ENCODE measurements around the gene CASP2. TPM values are rescaled to one million over a fixed set of nuclear protein-coding genes. Genes with fewer than 3 reads are reported as not detected.

CASP2 gene
- total and polyA plus RNA-seq, 2 of the 13 experiments (the other 11 are each of a cell fraction or from before 2014, with no cell fraction given): 10.2 to 13.7 TPM

DNA sequence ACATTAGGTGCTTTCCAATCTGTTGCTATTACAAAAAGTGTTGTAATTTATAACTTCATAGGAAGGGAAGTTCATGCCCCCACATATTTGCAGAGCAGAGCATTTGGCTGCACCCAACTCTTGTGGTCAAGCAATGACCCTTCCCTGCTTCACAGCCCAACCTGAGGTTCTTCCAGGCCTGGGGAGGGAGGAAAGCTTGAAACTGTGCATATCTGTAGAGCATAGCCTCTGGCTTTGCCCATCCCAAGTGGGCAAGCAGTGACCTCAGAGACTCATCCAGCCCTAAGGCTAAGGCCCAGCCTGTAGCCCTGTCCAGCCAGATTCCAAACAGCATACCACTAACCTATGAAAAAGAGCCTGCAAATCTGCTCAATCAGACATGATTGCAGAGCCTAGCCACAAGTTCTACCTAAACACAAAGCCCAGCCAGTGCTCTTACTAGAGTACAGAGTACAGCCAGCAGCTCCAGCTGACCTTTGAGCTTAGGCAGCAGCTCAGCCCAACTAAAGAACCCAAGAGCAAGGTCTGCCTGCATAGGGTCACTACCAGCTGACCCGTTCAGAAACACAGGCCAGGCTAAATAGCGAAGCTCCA is 39.3 kb upstream of the CASP2 start (continued):
- TF ChIP-seq ZNF407 (CRISPR knock-in tag; IDR thresholded peaks at IDR 0.05; ENCODE audit: not compliant biosample characterization) (no peak), KLF9 (CRISPR knock-in tag; IDR thresholded peaks at IDR 0.05; ENCODE audit: low read depth) (no peak), ZBTB10 (CRISPR knock-in tag; IDR thresholded peaks at IDR 0.05; ENCODE audit: borderline replicate concordance) (no peak), ZNF432 (CRISPR knock-in tag; IDR thresholded peaks at IDR 0.05; ENCODE audit: borderline replicate concordance) (no peak), SUZ12 (IDR thresholded peaks at IDR 0.05; ENCODE audit: low read depth, low read length) (no peak), ZSCAN9 (CRISPR knock-in tag; IDR thresholded peaks at IDR 0.05; ENCODE audit: borderline replicate concordance) (no peak), MIXL1 (CRISPR knock-in tag; IDR thresholded peaks at IDR 0.05) (peak; percentile 65; the same call in 1 of the 2 replicates), RFXAP (CRISPR knock-in tag; IDR thresholded peaks at IDR 0.05; ENCODE audit: borderline replicate concordance) (no peak), RXRA (CRISPR knock-in tag; IDR thresholded peaks at IDR 0.05) (peak; percentile 54; the same call in 1 of the 2 replicates), ZNF678 (CRISPR knock-in tag; IDR thresholded peaks at IDR 0.05) (no peak)
- TF ChIP-seq, protein P1, sequence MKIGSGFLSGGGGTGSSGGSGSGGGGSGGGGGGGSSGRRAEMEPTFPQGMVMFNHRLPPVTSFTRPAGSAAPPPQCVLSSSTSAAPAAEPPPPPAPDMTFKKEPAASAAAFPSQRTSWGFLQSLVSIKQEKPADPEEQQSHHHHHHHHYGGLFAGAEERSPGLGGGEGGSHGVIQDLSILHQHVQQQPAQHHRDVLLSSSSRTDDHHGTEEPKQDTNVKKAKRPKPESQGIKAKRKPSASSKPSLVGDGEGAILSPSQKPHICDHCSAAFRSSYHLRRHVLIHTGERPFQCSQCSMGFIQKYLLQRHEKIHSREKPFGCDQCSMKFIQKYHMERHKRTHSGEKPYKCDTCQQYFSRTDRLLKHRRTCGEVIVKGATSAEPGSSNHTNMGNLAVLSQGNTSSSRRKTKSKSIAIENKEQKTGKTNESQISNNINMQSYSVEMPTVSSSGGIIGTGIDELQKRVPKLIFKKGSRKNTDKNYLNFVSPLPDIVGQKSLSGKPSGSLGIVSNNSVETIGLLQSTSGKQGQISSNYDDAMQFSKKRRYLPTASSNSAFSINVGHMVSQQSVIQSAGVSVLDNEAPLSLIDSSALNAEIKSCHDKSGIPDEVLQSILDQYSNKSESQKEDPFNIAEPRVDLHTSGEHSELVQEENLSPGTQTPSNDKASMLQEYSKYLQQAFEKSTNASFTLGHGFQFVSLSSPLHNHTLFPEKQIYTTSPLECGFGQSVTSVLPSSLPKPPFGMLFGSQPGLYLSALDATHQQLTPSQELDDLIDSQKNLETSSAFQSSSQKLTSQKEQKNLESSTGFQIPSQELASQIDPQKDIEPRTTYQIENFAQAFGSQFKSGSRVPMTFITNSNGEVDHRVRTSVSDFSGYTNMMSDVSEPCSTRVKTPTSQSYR (CRISPR knock-in tag; IDR thresholded peaks at IDR 0.05; ENCODE audit: borderline replicate concordance): no peak
- TF ChIP-seq, protein P2, sequence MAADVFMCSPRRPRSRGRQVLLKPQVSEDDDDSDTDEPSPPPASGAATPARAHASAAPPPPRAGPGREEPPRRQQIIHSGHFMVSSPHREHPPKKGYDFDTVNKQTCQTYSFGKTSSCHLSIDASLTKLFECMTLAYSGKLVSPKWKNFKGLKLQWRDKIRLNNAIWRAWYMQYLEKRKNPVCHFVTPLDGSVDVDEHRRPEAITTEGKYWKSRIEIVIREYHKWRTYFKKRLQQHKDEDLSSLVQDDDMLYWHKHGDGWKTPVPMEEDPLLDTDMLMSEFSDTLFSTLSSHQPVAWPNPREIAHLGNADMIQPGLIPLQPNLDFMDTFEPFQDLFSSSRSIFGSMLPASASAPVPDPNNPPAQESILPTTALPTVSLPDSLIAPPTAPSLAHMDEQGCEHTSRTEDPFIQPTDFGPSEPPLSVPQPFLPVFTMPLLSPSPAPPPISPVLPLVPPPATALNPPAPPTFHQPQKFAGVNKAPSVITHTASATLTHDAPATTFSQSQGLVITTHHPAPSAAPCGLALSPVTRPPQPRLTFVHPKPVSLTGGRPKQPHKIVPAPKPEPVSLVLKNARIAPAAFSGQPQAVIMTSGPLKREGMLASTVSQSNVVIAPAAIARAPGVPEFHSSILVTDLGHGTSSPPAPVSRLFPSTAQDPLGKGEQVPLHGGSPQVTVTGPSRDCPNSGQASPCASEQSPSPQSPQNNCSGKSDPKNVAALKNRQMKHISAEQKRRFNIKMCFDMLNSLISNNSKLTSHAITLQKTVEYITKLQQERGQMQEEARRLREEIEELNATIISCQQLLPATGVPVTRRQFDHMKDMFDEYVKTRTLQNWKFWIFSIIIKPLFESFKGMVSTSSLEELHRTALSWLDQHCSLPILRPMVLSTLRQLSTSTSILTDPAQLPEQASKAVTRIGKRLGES (CRISPR knock-in tag; IDR thresholded peaks at IDR 0.05; ENCODE audit: borderline replicate concordance): no peak
